Measurements from ENCODE around the gene GJA3.

The GJA3 gene

GRCh38 chr13:20149762-20150161 lies 11.1 kb downstream of the GJA3 start:
- TF ChIP-seq CTCF (IDR thresholded peaks at IDR 0.05) (no peak), ZFX (IDR thresholded peaks at IDR 0.05; ENCODE audit: borderline replicate concordance) (no peak)
- no peak overlapping the region for H3K27ac ChIP-seq

- TF ChIP-seq CTCF (IDR thresholded peaks at IDR 0.05) (no peak), ZFX (IDR thresholded peaks at IDR 0.05; ENCODE audit: borderline replicate concordance) (no peak)
- no peak overlapping the region for H3K27ac ChIP-seq
Measured at GRCh38 chr13:20148501-20149183, 12.2 kb downstream of the GJA3 start.

- H3K27ac ChIP-seq, result no peak overlapping the region
- TF ChIP-seq ZFX (IDR thresholded peaks at IDR 0.05; ENCODE audit: borderline replicate concordance) (no peak), CTCF (IDR thresholded peaks at IDR 0.05) (no peak)
Measured at GRCh38 chr13:20146381-20146780, 14.5 kb downstream of the GJA3 start.

GRCh38 chr13:20145521-20145920 lies 15.3 kb downstream of the GJA3 start:
- no peak overlapping the region for H3K27ac ChIP-seq
- TF ChIP-seq CTCF (IDR thresholded peaks at IDR 0.05), result no peak
- TF ChIP-seq ZFX (IDR thresholded peaks at IDR 0.05; ENCODE audit: borderline replicate concordance), result no peak

- no peak overlapping the region for H3K27ac ChIP-seq
- TF ChIP-seq CTCF (IDR thresholded peaks at IDR 0.05) (no peak), ZFX (IDR thresholded peaks at IDR 0.05; ENCODE audit: borderline replicate concordance) (no peak)
Measured at GRCh38 chr13:20144141-20144850, 16.6 kb downstream of the GJA3 start.

- no peak overlapping the region for H3K27ac ChIP-seq
- TF ChIP-seq CTCF (IDR thresholded peaks at IDR 0.05) (no peak), ZFX (IDR thresholded peaks at IDR 0.05; ENCODE audit: borderline replicate concordance) (no peak)
Measured at GRCh38 chr13:20142927-20143480, 17.8 kb downstream of the GJA3 start.
